Activated CD4-positive, alpha-beta T cell treated with anti-CD3 and anti-CD28 coated beads, Interleukin-2, amount 50 U/mL, for 16 hours (primary cell): ENCODE measurements around the gene USH1G.
A peak's percentile ranks its signal among the peaks of the same experiment; 100 is the strongest.
"Not testable (repeated sequence)": the region's sequence is repeated elsewhere in the genome, so short reads cannot be mapped to it uniquely, and the experiment has no call there.

ENCODE experiments used
- DNase-seq: peaks from one replicate; pipeline ENCODE4 v3.0.0-alpha.2; 2020

Gene USH1G

GRCh38 chr17:74873037-74873873 is 49.8 kb downstream of the USH1G start:
- peak; percentile 100 for DNase-seq

- DNase-seq, result peak; percentile 10
Measured at GRCh38 chr17:74872313-74873036, 50.6 kb downstream of the USH1G start, which contains the start of gene FDXR. Gene FDXR, minus strand, starts transcription at chr17:74872994. Its CDS starts 50 bp downstream, at chr17:74872944.

DNA sequence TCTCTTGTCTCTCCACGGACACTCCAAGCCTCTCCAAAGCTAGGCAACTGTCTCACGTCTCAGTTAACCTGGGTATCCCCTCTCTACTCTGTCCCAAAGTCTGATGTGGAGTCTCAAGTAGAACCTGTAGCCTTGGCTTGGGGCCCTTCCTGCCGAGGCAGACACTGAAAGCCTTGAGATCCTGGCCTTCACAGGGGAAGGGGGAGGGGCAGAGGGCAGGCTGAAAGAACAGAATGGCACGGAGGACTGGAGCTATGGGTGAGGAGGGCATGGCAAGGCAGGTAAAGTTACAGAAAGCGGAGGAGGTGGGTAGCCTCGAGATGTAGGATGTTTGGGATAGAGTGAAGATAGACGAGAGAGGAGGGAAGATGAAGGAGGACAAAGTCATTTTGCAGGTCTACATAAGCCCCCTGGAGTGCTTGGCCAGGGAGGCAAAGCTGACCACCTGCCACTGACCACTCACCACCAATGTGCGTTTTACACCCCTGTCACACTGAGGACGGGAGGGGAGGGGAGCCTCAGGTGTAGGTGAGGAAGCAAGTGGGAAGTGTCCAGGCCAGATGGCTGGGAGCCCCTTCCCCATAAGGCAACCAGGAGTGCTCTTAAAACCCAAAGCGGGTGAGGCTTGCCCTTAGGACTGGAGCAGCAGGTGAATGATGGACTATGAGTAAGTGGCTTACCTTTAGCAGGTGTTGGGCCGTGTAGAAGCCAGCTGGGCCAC is 51.5 kb downstream of the USH1G start:
- no peak for DNase-seq

DNA sequence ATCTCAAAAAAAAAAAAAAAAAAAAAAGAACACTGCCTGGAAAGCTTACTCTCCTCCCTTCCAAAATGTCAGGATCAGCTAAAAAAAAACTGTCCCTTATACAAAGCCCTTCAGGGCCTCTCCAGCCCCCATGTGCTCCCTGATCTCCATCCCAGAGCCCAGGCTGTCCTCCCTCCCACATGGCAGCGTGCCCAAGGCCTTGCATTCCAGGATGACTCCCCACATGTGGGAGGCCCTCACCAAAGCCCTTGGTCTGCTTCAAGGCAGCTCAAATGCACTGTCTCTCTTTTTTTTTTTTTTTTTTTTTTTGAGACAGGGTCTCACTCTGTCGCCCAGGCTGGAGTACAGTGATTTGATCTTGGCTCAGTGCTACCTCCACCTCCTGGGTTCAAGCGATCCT is 52.5 kb downstream of the USH1G start:
- DNase-seq, result no peak

- not testable (repeated sequence) for DNase-seq
Measured at GRCh38 chr17:74870028-74870427, 53.0 kb downstream of the USH1G start.

- DNase-seq, result no peak
Measured at GRCh38 chr17:74868908-74869255, 54.2 kb downstream of the USH1G start.

DNA sequence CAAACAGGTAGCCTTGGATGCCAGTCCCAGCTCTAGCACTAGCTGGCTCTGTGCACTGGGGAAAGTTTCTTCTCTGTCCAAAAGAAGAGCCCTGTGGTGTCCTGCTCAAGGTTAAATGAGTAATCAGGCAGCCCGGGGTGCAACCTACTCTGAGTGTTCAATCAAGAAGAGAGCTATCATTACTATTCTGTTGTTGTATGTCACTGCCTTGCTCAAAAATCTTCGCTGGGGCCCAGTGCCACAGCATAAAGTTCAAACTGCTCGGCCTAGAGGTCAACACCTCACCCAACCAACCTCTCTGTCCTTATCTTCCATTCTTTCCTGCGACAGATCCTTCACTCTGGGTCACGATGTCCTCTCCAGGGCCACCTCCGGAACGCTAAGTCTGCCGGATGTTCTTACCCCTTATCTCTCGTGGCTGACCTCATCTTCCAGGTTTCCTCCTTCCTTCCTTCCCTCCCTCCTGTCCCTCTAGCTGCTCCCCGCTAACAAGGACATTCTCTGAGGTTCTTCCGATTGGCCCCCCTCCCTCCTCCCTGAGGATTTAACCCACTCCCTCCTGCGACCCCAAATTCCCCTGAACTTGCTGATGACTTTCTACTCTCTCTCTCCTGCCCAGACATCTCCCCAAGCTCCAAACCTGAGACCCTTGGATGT is 54.7 kb downstream of the USH1G start:
- DNase-seq, result no peak

DNA sequence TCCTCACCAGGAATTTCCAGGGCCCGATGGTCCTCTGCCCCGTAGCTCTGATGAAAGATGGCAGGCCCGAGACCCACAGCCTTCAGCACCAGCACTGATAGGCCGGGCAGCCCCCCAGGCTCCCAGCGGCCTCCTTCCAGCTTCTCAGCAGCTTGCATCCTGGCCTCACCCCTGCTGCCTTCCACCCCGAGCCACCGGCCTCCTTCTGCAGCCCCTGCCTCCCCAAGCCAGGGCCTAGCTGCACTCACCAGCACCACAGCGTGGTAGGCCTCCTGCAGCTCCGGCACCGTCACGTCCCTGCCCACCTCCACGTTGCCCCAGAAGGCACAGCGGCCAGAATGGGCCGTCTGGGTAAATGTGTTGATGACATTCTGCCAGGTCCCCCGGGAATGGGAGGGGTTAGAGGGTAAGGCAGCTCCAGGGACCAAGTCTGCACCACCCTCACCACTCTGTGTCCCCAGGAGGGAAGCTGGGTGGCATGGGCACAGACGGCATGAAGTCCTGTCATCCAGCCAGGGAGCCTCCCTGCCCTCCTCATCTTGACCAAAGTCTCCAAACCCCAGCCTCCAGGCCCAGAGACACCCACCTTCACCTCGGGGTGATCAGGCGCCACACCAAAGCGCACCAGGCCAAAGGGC is 56.7 kb downstream of the USH1G start:
- no peak for DNase-seq
